NCI-H460 (cell line): ENCODE data around the gene PDE2A. TPM values are rescaled to one million over a fixed set of nuclear protein-coding genes. Genes with fewer than 3 reads are reported as not detected.
A peak's percentile ranks its signal among the peaks of the same experiment; 100 is the strongest.

ENCODE experiments used
- DNase-seq: peaks from one replicate; pipeline ENCODE4 v3.0.0-alpha.2; 2016; ENCODE audit warnings: low read depth; ENCODE audit errors: extremely low read depth
- polyA plus RNA-seq: library from polyadenylated mRNA; depleted of rRNA; stranded (reverse); fragments of >200 nt; gene quantifications from 2 replicates; pipeline ENCODE4 v1.2.3, GENCODE V29; 2014; cell fraction: nucleus; rRNA removed
- total RNA-seq: library from RNA; depleted of rRNA; stranded (reverse); fragments of >200 nt; shearing (Covaris generic); gene quantifications from 2 replicates; pipeline ENCODE4 v1.2.3, GENCODE V29; 2014; rRNA removed

PDE2A gene
- 0.55 and 0.92 TPM in 2 replicates for total RNA-seq
- polyA plus RNA-seq, result 0.04 and 0.41 TPM in 2 replicates

DNA sequence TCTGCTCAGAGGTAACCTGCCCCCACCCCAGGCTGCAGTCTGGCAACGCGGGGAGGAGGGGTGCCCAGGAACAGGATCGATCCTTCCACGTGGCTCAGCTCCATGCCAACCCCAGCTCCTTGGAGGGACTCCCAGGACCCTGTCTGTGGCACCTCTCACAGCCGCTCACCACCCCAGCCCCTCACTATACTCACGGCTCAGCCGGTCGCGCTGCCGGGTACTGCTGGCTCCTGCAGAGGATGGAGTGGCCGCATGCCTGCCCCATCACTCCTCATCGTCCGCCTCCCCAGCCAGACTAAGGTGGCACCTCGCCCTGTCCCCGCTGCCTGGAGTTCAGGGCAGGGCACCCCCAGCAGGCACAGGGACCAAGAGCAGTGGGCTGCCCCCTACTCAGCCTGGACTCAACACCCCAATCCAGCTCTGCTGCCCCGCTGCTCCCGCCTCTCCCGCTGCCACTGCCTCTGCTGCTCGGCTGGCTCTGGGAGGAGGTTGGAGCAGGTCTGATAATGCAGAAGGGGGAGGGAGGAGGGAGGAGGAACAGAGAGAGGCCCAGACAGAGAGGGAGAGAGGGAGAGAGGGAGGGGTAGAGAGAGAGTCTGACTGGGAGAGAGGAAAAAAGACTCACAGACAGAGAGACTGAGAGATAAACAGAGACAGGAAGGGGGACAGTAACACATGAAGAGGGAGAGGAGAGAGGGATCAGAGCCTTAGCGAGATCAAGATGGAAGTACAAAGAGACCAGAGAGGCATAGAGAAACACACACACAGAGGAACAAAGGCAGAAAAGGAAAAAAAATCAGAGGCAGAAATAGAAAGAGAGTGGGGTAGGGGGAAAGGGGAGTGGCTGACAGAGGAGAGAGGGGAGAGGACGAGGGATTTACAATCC lies at the start of gene PDE2A:
TSS of gene PDE2A (minus strand) at position 480 of the 886 bp plus-strand sequence. CDS start at position 265, 215 bp downstream.
- no peak for DNase-seq

DNA sequence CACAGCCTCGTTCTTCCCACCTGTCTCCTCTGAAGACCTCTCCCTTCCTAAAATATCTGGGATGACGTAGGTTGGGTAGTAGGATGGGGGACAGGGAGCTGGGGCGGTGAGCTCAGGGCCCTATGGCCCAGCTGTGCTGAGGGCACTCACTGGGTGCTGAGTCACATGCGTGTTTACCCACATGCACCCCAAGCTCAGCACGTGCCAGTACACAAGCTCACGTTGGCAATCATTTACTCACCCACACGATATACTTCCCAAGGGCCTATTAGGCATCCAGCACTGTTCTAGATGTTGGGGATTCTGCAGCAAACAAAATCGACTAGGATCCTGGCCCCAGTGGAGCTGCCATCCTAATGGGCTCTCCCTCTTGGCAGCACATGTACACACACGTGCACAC lies 49.3 kb upstream of the PDE2A start:
- no peak for DNase-seq

DNA sequence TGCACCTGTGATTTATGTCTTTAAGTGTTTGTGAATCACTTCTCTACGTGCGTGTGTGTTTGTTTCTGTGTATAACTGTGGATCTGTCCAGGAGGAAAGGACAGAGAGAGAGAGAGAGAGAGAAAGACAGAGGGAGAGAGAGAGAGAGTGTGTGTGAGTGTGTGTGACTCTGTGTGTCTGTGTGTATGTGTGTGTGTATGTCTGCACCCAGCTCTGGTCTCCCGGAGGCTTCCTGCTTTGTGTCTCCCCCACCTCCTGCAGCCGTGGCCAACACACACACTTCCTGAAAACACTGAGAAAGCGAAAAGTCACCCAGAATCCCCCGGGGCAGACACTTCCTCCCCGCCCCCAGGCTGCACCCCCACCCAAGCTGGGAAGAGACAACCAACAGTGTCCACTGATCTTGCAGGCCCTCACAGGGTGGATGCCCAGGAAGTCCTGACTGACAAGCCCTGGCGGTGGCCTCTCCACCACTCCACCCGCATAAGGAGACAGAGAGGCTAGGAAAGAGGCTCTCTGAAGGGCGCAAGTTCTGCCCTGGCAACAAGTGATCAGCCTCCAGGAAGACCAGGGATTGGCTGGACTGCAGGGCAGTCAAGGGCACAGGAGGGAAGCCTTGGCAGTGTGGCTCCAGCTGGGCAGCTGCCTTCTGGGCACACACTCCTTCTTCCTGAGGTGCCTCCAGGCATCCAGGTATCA lies 48.0 kb upstream of the PDE2A start:
- peak; percentile 80 for DNase-seq

DNA sequence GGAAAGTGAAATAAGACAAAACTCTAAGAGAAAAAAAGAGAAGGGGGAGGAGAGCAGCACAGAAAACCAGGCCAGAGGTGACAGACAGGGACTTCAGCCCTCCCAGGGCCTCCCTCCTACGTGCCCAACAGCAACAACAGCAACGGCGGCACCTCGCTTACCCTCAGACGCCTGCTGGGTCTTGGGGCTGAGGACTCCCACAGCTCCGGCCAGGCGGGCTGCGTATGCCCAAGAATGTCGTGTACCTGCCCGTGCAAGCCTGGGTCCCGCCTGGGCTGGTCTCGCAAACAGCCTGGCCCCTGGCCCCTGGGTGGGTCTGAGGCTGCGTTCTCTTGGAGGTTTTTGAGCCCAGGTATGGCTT lies 47.4 kb upstream of the PDE2A start:
- no peak for DNase-seq

DNA sequence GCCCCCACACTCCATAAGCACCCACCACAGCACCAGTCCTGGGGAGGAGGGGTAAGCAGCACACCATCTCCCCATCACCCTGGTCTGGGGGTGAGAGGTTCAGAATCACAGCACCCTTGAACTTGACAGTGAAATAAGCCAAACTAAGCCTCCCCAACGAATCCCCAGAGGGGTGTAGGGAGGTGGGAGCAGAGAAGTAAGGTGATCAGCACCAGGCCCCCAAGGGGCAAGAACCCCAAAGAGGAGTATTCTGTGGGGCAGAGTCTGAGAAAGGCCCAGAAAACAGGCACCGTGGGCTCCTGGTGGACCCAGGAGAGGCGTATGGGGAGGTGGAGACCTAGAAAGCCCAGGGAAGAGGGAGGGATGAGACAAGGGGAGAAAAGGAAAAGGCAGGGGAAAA lies 47.1 kb upstream of the PDE2A start:
- no peak for DNase-seq

DNA sequence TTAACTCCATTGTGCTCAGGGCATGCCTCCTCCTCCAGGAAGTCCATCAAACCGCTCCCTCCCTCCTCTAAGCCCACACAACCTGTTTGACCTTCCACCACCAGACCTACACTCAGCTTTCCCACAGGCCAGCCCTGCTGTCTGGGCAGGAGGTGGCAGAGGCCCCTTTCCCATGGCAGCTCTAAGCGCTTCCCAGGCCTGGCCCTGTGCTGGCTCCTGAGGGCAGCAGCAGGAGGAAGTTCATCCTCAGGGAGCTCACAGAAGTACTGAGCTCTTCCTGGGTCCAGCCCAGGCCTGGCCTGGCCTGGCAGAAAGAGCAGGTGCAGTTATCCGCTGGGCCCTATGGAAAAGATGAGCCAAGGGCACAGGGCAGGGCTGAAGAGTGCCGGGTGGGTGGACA lies 46.6 kb upstream of the PDE2A start:
- no peak for DNase-seq

DNA sequence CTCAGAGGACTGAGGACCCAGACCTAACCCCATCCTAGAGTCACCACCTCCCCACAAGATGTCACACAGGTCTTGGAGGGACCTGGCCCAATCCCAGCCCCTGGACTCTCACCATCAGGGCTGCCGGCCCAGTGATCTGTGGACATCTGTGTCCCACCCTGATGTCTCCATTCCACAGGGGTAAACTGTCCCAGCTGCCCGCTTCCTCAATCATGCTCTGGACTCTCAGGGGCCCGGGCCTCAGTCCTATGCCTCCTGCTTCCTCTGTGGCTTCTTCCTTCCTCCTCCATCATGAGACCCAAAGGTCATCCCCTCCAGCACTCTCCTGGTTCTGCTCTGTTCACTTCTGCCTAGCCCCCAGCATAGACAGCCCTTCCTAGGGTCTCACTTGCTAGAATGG lies 45.8 kb upstream of the PDE2A start:
- no peak for DNase-seq

DNA sequence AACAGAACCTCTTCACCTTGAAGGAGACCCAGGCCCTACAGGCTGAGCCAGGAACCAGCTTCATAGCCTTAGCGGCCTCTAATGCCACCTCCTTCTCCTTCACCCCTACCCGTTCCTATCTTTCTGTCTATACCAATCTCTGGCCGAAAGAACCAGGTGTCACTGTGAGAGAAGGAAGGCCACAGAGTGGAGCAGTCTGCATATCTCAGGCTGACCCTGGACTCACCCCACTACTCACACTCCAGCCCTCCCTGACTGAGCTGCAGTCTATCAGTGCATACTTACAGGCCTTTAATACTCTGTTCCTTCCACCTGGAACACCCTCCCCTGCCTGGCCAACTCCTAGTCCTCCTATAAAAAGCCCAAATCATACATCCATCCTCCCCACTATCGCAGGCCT lies 45.3 kb upstream of the PDE2A start:
- DNase-seq, result no peak

DNA sequence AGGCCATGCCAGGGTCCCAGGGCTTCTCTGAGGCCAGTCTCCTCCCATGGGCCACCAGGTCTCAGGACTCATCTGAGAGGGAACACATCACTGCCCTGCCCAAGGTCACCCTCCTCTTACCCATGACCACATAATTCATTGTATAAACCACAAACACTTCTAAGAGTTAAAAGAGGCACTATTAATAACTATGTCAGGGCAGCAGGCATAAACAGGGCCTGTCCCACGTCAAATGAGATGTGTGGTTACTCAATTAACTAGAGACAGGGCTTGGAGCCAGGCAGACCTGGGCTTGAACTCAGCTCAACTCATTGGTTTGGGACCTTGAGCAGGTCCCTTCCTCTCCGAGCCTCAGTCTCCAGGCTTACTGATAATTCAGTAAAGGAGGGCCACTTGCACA lies 44.9 kb upstream of the PDE2A start:
- DNase-seq, result no peak

DNA sequence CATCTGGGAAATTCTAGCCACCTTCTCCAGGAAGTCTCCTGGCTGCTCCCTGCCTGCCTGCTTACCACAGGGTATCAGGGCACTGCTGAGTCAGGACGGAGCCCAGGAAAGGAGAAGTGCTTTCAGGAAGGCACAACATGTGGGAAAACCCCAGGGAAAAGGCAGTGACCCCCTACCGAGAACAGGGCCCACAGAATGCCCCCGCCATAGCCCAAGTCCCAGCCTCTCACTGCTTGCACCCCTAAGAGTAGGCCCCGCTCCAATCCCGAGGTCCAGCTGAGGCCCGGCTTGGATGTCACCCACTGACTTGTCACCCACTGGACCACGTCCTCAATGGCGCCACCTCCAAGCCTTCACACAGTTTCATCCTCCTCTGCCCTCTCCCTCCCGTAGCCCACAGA lies 43.9 kb upstream of the PDE2A start:
- DNase-seq, result no peak

DNA sequence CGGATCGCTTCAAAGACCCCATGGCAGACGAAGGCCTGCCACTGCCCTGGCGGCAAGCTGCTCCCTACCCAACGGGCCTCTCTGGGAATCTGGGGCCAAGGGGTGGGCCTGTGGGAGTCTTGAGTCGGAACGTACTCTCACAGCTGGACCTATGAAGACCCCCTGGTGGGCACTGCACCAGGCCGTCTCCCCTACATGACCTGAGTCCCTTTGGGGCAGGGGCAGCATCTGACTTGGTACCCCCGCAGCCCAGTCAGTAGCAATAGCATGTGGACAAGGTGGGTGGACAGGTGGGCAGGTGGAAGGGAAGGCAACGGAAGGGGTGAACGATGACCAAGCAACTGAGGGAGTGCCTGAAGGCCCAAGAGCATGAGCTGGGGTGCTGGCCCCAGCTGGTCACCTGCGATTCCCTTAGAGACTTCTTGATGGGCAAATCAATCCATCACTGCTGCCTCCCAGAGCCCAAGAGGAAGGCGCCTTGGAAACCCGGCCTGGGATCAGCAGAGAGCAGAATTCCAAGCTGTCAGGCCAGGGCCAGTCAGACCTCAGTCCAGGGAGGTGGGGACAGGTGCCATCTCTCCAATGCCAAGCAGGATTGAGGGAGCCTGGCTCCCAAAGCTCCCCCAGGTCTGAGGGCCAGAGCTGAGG lies 42.7 kb upstream of the PDE2A start:
- DNase-seq, result no peak

DNA sequence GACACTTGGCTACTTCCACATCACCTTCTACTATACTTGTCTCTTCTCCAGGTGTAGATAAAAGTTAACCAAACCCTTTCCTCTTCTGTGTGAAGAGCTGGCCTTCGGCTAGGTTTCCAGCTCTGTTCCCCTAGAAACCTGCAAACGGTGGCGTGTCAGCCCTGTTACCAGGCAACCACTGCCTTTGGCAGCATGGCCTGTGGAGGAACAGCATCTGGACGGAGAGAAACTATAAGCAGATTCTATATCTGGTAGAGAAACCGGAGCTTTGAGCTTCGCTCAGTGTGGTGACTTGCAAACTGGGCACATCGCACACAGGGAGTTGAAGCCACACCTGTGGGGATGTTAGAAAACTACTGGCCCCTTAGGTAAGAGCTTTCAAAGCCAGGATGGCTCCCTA lies 42.1 kb upstream of the PDE2A start:
- DNase-seq, result no peak

DNA sequence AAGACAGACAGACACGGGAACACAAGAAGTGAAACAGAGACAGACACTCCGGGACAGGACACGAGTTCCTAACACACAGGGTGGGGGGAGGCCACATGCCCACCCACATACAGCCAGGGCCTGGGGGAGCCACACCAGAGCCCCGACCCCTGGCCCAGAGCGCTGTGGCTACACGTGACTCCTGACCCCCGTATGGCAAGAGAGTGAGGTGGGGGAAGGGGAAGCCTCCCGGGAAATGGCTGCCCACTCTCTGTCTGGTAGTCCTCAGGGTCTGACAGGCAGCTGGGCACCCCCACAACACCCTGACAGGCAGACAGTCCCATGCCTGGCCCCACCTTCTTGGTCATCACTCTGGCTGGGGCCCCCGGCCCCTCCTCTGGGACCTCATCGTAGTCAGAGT lies 38.6 kb upstream of the PDE2A start:
- DNase-seq, result no peak

DNA sequence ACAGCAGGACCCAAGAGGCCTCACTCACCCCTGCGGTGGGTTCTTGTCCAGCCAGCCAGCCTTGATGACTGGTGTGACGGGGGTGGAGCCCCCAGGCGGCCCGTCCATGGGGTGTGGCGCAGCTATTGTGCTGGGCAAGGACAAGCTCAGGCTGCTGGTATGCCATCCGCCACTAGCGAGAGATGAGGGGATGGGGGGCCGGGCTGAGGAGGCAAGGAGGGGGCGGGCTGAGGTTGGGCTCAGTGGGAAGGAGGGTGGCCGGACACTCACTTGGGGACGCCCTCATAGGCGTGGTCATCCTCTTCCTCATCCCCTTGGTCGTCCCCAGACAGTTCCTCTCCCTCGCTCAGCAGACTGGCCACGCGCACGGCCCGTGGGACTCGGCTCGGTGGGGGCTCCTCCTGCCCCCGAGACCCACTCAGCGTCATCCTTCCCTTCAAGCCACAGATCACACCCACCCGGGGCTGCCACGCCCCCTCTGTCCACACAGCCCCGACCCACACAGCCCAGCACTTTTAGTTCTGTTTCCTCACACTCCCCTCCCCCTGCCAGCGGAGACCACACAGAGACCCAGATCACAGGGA lies 38.0 kb upstream of the PDE2A start:
- no peak for DNase-seq

DNA sequence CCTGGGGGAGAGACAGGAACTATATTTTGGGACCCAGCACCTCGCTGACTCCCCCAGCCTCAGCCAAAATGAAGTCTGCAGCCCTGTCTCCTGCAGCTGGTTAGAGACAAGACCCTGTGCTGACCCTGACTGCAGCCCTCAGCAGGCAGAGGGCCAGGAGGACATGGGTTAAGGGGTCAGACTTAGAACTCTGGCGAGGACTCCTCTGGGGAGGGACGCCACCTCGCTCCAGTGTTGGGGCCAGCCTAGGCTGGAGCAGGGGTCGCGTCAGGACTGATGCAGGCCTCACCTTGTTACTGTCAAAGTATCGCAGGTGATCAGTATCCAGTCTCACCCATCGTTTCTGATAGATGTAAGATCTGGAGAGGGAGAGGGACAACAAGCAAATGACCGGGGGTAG lies 36.9 kb upstream of the PDE2A start:
- no peak for DNase-seq

DNA sequence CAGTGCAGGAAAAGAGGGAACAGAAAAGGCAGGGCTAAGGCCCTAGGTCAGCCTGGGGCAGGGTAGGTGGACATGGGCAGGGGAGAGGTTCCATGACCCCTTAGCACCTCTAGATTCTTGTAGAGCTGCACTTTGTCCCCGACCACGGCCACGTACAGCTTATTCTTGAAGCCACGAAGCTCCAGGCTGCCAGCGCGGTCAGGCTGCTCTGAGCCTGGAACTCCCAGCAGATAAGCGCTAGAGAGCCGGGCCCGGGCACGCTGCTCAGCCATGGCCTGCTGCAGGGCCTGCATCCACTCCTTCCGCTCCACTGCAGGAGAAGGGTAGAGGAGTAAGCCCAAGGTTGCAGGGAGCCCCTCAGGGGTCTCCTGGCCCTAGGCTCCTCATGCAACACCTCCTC lies 36.1 kb upstream of the PDE2A start:
- DNase-seq, result no peak

DNA sequence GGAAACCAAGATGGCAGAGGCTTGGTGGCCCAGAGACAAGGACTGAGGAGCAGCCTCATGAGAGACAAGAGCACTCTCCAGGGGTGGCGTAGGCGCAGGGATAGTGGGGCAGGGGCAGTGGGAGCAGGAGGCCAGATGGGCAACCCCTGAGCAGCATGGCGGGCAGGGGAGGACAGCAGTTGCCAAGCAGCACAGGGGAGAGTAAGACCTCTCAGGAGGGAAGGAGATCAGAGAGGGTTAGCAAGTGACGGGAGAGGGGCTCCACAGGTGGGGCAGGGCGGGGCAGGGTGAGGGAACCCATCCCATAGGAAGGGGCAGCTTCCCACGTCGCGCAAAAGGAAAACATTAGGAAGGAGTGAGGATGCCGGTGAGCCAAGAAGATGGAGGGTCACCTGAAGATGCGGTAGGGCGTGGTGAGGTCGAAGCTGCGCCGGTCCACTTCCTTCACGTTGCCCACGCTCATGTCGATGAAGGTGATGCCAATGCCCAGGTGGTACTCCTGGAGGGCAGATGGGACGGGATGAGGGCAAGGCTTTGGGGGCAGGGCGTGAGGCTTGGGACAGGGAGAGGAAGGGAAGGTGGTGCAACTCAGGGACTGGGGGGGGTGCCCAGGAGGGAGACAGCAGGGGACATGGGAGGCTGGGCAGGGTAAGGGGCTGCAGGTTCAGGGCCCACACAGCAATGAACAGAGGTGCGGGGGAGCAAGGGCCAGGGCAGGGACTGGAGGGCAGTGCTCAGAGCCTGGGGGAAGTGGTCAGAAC lies 35.4 kb upstream of the PDE2A start:
- no peak for DNase-seq

DNA sequence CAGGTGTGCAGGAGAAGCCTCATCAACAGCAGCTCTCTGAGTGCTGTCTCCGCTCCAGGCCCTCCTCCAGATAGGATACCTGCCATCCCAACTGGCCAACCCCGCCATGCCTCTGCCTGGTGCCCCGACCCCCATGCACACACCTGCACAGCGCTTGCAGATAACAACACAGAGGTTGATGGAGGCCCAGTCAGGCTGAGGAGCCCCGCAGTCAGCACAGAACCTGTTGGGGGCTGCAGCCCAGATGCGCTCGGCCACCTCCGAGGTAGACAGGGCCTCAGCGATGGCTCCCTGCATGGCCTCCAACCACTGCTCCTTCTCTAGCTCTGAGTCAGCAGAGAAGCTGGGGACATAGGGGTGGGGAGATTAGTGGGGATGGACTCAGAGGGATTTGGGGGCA lies 32.8 kb upstream of the PDE2A start:
- DNase-seq, result no peak

DNA sequence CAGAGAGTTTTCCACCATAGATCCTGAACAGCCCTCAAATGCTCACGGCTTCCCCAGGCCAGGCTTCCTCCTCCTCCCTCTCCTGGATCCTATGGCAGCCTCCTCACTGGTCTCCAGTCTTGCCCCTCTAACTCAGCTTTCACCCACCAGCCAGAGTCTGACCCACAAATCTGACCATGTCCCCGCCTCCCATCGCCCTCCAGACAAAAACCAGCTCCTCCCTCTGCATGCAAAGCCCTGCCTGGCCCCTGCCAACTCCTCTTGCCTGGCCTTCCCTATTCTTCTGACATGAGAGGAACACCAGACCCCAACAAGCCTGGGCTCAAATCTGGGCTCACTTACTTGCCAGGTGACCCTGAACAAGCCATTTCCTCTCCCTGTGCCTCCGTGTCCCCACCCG lies 32.4 kb upstream of the PDE2A start:
- DNase-seq, result no peak
